Neural cell (in vitro differentiated cells): ENCODE data around the gene HDAC7.

Experiments
- EP300 ChIP-seq: fragments of 450-650 bp; conservative IDR thresholded peaks from 2 replicates; pipeline ENCODE4 v1.6.1; 2014; ENCODE audit warnings: antibody characterized with exemption, mild to moderate bottlenecking, moderate library complexity; ENCODE audit not compliant: poor library complexity, severe bottlenecking
- EZH2 ChIP-seq: fragments of 200-600, 300-800 bp; shearing (Covaris generic), sonication (generic); IDR thresholded peaks from 2 replicates; pipeline ENCODE4 v1.6.1; 2014; ENCODE audit warnings: antibody characterized with exemption, low read length, borderline replicate concordance, mild to moderate bottlenecking; ENCODE audit not compliant: insufficient read depth, poor library complexity, severe bottlenecking
- MXI1 ChIP-seq: fragments of 450-650 bp; conservative IDR thresholded peaks from 2 replicates; pipeline ENCODE4 v1.6.1; 2014; ENCODE audit warnings: antibody characterized with exemption, mild to moderate bottlenecking; ENCODE audit not compliant: poor library complexity, severe bottlenecking
- POLR2AphosphoS5 ChIP-seq: IDR thresholded peaks from 2 replicates; pipeline ENCODE4 v1.6.1; 2012
- SMC3 ChIP-seq: fragments of 450-650 bp; conservative IDR thresholded peaks from 2 replicates; pipeline ENCODE4 v1.6.1; 2014; ENCODE audit warnings: antibody characterized with exemption, mild to moderate bottlenecking, moderate library complexity; ENCODE audit not compliant: poor library complexity
- TF ChIP-seq, protein P1 (sequence below): fragments of 450-650 bp; IDR thresholded peaks from 2 replicates; pipeline ENCODE4 v1.5.1; 2014; ENCODE audit warnings: antibody characterized with exemption, mild to moderate bottlenecking, moderate library complexity; ENCODE audit not compliant: poor library complexity, severe bottlenecking
- TF ChIP-seq, protein P2 (sequence below): IDR thresholded peaks from 2 replicates; pipeline ENCODE4 v1.6.1; 2012; ENCODE audit warnings: borderline replicate concordance

- no peak for TF ChIP-seq POLR2AphosphoS5
- TF ChIP-seq, protein P1, sequence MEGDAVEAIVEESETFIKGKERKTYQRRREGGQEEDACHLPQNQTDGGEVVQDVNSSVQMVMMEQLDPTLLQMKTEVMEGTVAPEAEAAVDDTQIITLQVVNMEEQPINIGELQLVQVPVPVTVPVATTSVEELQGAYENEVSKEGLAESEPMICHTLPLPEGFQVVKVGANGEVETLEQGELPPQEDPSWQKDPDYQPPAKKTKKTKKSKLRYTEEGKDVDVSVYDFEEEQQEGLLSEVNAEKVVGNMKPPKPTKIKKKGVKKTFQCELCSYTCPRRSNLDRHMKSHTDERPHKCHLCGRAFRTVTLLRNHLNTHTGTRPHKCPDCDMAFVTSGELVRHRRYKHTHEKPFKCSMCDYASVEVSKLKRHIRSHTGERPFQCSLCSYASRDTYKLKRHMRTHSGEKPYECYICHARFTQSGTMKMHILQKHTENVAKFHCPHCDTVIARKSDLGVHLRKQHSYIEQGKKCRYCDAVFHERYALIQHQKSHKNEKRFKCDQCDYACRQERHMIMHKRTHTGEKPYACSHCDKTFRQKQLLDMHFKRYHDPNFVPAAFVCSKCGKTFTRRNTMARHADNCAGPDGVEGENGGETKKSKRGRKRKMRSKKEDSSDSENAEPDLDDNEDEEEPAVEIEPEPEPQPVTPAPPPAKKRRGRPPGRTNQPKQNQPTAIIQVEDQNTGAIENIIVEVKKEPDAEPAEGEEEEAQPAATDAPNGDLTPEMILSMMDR, result no peak
- no peak for TF ChIP-seq MXI1
- no peak for TF ChIP-seq EZH2
- no peak for TF ChIP-seq EP300
- no peak for TF ChIP-seq SMC3
- TF ChIP-seq, protein P2, sequence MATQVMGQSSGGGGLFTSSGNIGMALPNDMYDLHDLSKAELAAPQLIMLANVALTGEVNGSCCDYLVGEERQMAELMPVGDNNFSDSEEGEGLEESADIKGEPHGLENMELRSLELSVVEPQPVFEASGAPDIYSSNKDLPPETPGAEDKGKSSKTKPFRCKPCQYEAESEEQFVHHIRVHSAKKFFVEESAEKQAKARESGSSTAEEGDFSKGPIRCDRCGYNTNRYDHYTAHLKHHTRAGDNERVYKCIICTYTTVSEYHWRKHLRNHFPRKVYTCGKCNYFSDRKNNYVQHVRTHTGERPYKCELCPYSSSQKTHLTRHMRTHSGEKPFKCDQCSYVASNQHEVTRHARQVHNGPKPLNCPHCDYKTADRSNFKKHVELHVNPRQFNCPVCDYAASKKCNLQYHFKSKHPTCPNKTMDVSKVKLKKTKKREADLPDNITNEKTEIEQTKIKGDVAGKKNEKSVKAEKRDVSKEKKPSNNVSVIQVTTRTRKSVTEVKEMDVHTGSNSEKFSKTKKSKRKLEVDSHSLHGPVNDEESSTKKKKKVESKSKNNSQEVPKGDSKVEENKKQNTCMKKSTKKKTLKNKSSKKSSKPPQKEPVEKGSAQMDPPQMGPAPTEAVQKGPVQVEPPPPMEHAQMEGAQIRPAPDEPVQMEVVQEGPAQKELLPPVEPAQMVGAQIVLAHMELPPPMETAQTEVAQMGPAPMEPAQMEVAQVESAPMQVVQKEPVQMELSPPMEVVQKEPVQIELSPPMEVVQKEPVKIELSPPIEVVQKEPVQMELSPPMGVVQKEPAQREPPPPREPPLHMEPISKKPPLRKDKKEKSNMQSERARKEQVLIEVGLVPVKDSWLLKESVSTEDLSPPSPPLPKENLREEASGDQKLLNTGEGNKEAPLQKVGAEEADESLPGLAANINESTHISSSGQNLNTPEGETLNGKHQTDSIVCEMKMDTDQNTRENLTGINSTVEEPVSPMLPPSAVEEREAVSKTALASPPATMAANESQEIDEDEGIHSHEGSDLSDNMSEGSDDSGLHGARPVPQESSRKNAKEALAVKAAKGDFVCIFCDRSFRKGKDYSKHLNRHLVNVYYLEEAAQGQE, result no peak
Observed at GRCh38 chr12:47835831-47836155, 16.1 kb upstream of the HDAC7 start.
